Activated CD8-positive, alpha-beta memory T cell treated with anti-CD3 and anti-CD28 coated beads, Interleukin-2, amount 50 U/mL, for 1 hour (primary cell): ENCODE data around the gene UQCC2.
A peak's percentile ranks its signal among the peaks of the same experiment; 100 is the strongest.

ENCODE experiments used
- DNase-seq: peaks from one replicate; pipeline ENCODE4 v3.0.0-alpha.2; 2020; ENCODE audit errors: extremely low read depth

UQCC2 gene

DNA sequence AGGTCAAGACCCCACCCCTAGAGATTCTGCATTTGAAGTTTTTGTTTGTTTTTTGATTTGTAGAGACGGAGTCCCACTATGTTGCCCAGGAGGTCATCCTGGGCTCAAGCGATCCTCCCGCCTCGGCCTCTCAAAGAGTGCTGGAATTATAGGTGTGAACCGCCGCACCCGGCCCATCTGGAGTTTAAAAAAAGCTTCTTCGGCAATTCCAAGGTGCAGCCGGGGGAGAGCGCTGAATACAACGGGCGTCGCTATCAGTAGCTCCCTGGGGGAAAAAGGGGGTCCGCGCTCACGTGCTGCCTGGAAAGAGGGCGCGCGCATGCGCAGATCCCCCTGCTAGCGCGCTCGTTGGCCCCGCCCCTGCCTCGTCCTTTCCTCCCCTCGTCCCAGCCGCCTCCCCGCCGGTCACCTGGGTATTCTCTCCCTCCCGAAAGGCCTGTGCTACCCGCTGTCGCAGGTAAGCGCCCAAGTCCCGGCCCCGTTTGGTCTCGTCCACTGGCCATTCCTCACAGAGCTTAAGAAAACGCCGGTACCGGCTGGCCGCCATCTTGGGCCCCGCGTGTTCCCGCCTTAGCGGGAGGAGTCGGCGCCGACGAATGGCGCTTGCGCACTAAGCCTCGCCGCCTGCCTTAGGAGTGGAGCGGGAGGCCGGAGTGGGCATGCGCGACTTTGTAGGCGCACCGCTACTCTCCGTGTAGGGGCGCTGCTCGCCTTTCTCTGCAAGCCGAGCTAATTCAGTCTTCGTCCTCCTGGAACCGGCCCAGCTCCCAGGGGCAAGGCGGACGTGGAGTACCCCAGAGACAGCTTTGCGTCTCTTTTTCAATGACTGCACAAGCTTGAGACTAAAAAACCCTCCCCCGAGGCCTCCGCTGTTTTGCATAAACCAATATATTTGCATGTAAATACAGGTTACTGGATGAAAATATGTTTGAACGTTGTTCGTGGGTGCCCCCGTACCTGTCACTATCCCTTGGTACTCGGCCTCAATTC, at the start of gene UQCC2:
UQCC2 (minus strand) TSS at position 561 of the 990 bp plus-strand sequence; CDS start at position 547, 14 bp downstream.
- DNase-seq = peak; percentile 92

DNA sequence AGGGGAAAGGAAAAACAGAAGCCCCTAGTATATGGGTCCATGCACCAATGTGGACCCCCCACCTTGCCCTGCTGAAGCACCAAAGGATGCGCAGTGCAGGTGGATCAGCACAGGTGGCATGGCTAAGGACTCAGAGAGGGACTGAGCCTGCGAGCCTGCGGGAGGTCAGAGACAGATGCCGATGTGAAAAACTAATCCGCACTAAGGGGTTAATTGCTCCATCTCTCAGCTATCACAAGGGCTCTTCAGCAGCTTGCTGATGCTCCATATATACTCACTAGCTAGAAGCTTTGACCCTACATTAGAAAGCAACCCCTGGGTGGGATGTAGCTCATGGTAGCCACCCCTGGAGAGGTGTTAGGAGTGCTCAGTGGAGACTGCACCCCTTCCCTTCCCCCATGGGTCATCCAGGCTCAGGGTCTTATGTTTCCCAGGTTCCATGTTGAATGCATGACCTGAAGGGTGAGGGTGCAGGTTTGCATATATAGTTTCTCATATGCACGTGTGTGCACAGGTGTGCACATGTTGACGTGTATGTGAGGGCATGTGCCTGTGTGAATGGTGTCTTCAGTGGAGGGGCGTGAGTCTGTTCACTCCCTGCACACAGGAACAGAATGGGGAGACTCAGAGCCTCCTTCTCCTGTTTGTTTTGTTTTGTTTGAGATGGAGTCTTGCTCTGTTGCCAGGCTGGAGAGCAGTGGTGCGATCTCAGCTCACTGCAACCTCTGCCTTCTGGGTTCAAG, 48.6 kb upstream of the UQCC2 start:
- no peak for DNase-seq

DNA sequence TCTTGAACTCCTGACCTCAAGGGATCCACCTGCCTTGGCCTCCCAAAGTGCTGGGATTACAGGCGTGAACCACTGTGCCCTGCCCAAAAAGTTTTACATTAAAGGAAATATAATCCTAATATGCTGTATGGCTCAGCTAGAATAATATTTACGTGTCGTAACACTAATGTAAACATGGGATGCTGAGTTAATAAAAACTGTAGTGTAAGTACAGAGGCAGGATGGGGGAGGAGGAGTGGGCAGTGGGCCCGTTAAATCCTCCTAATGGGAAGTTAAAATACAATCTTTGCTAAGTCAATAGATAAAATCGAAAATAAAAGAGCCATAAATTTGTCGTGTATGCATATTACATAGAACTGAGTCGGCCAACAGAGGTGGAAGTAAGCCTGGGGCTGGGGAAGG, 47.3 kb upstream of the UQCC2 start:
- DNase-seq = no peak

DNA sequence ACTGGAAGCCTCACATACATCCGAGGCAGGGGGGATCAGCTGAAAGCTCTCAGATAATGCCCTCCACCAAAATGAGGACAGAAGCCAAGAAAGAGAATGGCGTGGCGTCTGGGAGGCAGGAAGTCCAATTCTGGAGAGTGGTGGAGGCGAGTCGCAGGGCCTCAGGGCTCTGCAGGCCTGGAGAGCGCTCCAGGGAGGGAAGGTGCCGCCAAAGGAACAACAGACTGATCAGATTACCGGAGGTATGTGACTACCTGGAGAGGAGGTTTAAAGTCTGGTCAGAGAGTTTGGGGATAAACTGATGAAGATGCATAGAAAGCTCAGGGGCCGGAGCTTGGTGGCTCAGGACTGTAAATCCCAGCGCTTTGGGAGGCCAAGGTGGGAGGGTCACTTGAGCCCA, 46.4 kb upstream of the UQCC2 start:
- no peak for DNase-seq

DNA sequence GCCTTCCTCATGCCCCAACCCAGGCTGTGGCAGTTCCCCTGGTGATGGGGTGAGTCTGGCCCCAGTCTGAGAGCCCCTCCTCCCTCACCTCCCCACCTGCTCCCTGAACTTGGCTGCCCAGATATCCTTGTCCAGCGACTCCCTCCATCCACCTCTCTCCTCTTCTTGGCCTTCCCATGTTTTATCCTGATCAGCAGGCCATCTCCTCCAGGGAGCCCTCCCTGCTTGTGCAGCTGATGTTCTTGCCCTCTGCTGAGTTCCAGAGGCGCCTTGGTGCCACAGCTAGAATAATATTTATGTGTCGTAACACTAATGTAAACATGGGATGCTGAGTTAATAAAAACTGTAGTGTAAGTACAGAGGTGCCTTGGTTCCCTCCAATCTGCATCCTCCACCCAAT, 45.6 kb upstream of the UQCC2 start:
- DNase-seq = no peak

DNA sequence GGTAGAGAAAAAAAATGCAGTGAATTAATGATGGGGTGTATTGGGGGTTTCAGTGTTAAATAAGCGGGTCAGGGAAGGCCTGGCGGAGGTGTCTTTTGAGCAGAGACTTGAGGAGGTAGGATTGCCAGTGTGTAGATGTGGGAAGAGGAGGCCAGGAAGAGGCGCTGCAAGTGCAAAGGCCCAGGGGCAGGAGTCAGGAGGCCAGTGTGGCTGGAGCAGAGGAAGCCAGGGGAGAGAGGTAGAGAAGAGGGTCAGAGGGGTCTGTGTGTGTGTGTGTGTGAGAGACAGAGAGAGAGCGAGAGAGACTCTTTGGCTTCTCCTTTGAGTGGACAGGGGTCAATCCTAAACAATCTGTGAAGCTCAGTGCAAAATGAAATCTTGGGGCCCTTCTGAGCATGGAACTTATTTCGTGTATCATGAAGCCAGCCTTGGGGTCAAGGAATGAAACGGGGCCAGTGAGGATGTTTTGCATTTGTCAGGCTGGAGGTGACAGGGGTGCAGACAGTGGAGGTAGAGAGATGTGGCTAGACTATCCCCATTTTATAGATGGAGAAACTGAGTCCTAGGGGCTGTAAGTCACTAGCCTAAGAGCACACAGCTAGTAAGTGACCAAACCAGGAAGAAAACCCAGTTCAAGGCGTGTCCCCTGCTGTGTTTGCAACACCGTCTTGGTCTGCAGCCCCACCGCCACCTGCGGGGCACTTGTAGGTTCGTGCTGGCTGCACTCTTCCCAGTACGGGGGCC, 44.9 kb upstream of the UQCC2 start:
- DNase-seq = no peak

DNA sequence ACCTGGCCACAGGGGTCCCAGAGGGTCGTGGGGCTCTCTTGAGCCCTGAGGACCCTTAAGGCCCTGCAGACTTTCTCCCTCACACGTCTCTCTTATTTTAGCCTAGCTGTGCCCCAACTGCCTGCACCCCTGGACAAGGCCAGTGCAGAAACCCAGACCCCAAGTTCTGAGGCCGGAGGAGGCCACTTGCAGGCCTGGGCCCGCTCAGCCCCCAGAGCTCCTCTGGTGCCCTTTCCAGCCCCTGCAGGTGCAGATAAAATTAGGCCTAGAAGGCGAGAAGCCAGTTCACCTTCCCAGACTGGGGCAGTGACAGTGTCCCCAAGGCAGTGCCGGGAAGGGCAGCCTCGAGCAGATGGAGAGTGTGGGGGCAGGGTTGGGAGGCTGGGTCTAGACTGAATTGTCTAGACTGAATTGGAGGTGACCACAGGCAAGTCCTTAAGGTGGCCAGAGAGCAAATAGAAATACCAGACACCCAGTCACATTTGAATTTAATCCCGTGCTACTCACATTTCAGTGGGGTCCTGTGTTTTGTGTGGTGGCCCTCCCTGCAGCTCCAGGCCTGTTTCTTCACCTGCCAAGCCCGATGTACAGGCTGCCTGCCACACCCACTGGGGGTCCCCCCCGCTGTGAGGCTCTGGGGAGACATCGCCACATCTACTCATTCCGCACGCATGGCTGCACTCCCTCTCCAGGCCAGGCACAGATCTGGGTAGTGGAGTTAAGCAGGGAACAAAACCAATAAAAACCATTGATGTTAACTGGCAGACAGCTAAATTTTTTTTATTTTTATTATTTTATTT, 43.8 kb upstream of the UQCC2 start:
- DNase-seq = no peak

DNA sequence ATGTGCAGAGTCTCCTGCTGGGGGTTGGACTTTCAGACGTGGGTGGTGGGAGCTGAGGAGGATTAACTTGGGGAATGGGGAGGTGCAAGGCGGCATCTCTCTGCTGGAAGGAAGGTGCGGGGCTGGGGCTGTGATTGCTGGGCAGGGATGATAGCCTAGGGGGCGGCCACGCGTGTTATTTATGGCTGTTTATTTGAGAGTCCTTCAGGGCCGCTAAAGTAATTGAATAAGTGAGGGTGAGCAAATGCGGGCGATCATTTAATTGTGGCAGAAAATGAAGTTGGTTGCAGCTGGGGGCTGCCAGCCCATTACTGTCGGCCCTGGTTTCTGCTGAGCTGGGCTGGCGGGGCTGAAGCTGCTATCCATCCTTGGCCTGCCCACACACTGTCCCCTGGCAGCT, 42.7 kb upstream of the UQCC2 start:
- DNase-seq = no peak

DNA sequence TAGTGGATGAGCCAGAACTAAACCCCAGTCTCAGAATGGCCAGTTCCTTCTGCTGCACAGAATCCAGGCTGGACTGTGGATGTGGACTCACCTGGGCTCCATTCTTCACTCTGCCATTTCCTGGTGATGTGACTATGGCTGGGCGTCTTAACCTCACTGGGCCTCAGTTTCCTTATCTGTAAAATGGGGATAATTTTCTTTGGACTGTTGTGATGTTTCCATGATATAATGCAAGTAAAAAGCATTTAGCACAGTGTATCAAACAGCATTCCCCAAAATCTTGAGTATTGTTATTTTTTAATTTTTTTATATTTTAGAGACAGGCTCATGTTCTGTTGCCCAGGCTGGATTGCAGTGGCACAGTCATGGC, 41.1 kb upstream of the UQCC2 start:
- no peak for DNase-seq

DNA sequence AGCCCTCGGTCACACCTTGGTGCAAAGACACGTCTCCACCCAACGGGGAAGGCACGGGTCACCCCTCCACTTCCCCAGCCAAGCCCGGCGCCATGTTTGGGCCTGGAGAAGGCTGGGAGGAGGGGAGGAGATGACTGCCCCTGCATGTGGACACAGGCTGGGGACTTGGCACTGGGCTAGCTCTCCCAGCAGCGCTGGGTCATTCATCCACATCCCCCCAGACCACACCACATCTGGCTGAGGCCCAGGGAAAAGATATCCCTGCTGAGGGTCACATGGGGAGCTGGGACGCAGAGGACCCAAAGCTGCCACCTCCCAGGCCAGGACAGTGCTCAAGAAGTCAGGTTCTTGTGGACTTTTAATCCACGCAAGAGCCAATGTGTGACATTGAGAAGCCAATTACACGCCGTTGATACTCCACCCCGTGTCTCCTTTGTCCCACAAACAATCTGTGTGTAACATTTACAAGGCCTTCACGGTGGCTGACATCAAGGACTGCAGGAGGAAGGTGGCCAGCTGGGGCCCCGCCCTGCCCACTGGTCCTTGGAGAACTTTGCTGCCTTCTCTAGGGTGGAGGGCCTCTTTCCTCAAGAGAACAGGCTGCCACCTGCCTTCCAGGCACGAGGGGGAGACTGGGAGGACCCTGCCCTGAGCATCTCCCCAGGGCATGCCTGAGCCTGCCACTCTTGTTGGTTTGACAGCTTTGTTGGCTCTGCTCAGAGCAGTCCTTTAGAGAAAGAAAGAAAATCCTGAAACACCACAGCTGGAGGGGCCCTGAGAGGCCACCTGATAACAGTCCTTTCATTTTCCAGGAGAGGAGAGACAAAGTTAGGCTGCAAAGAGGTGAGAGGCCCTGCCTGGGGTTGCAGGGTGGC, 40.5 kb upstream of the UQCC2 start:
- DNase-seq = no peak

DNA sequence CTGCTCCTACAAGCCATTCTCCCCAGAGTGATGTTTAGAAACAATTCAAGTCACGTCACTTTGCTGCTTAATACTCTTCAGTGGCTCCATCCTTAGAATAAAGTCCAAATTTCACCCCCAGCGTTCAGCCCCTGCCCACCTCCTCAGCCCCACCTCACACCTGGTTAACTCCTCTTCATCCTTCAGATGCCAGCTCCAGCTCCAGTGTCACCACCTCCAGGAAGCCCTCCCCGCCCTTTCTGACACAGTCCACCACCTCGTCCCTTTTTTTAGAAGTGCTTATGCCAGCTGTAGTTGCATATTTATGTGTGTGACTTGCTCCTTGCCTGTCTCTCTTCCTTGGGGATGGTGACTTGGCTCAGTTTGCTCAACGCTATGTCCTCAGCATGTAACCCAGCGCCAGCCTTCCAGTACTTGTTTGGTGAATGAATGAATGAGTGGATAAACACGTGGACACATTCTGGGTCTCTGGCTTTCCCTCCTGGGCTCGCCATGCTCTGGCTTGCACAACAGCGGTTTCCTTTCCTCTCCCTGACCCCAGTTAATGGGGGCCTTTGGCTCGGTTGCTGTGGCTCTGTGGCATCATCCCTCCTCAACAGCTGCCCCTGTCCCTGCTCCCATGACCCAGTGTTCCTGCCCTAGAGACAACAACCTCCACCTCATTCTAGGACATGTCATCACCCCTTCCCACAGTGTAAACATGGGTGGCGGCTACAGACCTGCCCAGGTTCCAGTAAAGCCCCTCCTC, 38.9 kb upstream of the UQCC2 start:
- no peak for DNase-seq

DNA sequence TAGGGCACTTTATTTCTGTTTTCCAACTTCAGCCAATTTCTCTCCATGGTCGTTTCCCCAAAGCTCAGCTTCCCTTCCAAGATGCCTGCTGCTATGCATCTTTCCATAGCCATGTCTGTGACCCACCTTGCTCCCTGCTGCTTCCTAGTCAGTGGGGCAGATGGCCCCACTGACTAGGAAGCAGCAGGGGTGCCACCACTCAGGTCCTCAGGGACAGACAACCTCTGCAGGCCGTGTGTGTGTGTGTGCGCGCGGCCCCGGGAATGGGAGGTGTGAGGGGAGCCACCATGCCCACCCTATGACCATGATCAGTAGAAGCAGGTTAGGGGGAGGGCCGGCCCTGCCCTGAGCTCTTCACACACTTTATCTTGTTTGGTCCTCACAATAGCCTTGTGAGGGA, 37.9 kb upstream of the UQCC2 start:
- DNase-seq = no peak

DNA sequence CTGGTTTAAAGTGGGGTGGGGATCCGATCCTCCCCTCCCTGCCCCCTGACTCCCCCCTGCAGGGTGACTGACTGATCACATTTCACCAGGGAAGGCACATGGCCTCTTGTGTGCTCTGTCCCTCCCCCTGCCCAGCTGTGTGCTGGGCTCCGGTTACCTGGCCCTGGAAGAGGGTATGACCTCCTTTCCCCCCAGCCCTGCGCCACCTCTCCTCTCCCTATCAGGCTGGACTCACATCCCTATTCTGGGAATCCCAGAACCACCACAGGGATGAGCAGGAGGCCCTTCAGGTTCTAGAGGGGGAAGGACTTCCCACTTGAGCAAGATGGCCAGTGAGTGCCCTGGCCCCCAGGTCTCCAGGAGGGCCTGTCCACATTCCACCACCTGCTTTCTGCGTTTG, 37.3 kb upstream of the UQCC2 start:
- no peak for DNase-seq

DNA sequence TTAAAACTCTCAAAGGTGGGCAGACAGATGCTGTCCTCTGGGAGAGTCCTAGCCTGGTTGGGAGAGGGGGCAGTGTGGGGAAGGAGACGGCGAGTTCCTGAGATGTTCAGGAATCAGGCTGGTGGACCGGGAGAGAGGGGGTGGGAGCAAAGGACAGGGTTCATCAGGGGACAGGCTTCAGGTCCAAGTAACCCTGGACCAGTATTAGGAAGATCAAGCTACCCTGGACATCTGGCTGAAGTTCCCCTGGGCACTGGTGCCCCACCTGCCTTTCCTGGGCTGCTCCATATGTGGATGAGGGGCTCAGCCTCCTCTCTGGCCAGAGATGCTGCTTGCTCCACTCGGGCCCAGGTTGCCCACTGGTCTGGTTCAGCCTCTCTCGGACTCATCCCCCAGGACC, 36.3 kb upstream of the UQCC2 start:
- DNase-seq = no peak

DNA sequence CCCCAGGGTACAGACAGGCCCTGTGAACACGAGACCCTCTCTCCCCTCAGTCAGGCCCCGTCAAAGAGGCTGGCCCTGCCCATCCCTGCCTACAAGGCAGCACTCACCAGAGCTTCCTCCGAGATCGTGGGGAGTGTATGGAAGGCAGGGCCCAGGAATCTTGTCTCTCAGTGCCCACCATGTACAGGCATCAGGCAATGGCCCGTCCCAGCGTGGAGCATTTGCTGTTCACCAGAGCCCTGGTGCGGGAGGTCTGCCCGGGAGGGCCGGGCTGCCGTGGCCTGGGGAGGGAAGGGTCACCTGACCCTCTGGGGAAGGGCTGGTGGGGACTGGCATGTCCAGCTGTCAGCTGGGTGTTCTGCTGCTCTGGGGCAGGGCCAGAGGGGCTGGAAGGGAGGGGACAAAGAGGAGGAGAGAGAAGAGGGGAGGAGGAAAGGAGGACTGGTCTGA, 35.2 kb upstream of the UQCC2 start, which contains the start of gene IP6K3:
IP6K3 (minus strand) TSS at position 255 of the 450 bp plus-strand sequence. CDS start 11,429 bp downstream, outside the sequence.
- DNase-seq = no peak

DNA sequence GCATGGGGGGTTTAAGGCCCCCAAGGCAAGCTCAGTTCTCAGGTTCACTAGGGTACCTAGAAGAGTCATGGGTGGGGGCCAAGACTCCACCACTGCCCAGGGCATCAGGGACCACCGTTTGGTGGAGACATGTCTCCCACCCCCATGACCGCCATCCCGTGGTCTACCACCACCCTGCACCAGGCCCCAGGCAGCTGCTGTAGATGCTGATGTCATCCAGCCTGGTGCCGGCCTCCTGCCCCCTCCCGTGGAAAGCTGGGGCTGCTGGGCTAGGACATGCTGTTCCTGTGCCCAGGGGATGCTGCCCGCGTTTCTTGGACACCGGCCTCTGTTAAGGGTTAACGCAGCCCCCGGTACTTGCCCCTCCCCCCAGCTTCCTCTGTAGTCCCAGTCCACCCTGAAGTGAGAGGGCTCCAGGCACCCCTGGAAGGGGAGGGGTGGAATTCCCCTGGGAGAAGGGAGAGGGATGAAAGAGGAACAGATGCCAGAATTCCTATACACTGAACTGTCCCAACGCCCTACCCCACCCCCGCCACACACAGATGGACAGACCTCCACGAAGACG, 34.6 kb upstream of the UQCC2 start:
- no peak for DNase-seq

DNA sequence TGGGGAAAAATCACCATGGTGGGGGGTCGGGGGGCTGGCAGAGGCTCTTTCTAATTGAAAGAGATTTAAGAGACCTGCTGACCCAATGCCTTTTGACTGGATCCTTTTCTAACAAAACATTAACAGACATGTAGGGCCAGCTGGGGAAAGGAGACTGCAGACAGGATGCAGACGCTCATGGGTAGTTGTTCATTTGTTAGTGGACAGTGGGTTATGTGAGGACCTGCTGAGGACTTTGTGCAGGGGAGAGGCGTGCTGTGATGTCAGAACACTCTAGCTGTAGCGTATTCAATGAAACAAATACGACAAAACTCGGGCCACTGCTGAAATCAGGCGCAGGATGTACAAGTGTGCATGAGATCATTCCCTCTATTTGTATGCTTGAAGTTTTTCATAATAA, 34.0 kb upstream of the UQCC2 start:
- no peak for DNase-seq

DNA sequence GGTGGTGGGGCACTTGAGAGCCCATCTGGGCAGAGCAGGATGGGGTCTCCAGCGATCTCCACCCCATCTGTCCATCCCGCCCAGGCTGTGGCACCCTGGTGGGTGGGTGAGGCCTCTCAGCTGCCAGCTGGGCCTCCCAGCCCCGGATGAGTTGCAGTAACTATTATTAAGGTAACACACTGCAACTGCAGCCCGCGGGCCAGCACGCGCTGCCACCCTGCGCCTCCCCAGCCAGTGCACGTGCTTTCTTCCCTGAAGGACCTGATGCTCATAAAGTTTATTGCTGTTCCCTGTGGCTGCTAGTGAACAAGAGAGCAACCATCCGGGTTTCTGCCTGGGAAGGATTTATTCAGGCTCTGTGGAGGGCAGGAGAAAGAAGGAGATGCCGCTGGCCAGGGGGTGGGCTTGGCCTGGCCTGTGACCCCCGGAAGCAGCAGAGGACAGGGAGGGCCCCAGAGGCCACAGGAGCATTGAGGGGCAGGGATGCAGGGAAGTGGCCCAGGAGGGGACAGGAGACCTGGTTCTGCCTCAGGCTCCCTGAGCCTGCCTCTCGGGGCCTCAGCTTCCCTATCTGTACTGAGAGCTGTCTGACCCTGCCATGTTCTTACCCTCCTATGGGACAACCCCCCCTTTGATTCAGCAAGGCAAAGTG, 33.5 kb upstream of the UQCC2 start:
- DNase-seq = no peak
